GM21528 (cell line): ENCODE data around the gene PEX11A.

Experiments
- ATAC-seq: cut with Tn5 transposase; IDR thresholded peaks from one replicate; pipeline ENCODE4 v1.9.1; 2021; ENCODE audit warnings: mild to moderate bottlenecking, moderate library complexity; ENCODE audit not compliant: unreplicated experiment, low FRiP score

PEX11A gene

DNA sequence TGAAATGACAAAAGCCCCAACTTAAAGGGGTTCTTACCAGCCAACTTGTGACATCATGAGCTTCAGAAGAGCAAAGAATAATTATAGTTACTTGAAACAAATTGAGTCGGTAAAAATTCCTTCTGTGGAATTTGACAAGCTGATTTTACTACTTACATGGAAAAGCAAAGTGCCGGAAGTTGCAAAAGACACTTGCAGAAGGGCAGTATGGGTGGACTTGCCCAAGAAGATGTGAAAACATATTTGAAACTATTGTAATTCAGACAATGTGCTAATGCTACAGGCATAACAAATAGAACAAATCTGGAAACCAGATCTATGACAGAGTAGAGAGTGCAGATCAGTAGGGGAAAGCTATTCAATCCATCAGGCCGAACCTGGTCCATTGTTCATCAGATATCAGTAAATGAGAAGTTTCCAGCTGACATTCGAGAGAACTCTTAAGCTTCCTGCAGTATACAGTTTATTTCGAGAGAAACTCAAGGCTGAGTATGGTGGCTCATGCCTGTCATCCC lies 32.8 kb downstream of the PEX11A start:
- ATAC-seq = no peak

DNA sequence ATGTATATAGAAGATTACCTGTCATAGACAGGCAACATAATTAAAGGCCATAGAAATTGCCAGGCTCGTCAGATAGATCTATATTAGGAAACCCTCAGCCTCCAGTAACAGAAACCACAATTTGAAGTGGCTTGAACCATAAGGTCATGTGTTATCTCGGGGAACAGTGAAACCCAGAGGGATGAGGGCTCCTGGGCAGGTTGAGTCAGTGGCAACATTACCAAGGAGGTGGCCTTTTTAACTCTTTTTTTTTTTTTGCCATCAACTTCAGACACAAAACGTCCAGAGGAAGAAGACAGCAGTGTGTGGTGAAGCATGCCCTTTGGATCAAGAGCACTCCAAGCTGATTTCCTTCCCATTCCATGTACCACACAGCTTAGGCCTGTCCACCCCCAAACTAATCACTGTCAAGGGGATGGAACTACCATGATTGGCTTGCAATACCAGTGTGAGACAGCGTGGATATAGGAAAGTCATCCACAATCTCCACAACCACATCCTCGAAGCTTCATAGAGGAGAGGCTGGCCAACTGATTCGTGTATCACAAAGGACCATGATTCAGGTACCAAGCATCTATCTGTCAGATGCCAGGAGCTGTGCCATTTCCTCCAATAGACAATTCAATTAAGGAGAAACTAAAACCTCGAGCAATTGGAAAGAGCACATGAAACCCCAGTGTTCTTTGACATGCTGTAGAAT lies 34.3 kb downstream of the PEX11A start:
- ATAC-seq = no peak

DNA sequence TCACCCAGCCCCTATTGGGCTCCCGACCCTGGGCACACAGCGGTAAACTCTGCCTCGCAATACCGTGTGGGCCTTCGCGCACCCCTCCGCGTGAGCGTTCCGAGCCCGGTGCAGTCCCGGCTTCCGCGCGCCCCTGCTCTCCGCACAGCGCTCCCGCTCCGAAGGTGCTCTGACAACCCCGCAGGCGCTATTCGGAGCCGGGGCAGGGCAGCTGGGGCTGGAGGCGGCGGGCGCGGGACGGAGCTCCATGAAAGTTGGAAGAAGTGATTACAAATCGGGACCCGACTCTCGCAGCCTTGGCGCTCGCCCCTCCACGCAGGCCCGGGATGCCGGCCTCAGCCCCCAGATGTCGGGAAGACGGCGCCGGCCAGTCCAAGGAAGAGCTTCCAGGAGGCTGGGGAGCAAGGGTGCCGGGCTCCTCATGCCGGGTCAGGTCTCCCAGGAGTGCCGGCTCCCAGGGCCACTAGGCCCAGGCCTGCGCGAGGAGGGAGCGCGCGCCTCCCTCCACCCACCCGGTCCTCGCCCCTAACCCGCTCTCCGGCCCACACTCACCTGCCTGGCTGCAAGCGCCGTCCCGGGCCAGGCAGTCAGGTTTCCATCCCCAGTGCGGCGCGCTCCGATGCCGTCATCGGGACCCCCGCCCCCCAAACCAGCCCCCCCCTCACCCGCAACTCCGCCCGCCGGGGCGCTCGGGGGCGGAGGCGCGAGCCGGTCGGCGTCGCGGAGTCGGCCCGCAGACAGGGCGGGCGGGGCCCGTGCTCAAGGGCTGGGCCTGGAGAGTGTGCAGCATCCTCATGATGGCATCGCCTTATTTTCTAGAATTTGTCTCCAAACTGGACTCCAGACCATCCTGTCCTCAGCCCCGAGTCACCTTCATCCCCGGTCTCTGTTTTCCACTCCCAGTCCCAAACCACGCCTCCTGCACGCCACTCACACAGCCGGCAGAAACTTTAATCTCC lies 35.4 kb downstream of the PEX11A start, which contains the start of gene KIF7:
TSS of gene KIF7 (minus strand) at position 621 of the 959 bp plus-strand sequence. CDS start 2,537 bp downstream, outside the sequence.
- ATAC-seq = no peak

DNA sequence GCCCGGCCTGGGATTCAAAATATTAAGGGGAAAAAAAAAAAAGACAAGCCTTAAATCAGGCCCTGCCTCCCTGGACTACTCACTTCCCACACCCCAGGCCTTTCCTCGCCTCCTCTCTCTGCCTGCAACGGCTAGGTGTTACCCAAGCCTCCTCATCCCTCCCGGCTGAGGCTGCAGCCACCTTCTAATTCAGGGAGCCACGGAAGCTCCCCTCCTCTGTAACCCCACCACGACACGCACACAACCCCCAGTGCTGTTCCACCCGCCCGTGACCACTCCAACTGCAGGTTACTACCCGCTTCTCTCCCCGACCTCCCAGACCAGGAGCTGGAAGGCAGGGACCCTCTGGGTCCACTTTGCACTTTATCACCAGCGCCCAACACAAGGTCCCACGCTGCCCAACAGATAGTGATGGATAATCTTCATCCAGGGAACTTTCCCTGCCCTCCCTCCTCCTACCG lies 36.2 kb downstream of the PEX11A start:
- ATAC-seq = no peak

DNA sequence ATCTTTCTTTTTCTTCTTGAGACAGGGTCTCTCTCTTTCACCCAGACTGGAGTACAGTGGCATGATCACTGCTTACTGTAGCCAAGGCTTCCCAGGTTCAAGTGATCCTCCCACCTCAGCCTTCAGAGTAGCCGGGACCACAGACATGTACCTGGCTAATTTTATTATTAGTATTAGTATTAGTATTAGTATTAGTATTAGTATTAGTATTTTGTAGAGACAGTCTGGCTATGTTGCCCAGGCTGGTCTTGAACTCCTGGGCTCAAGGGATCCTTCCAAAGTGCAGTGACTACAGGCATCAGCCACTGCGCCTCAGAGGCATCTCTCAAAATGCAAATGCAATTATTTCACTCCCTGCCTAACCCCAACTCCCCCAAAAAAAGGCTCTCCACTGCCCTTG lies 37.0 kb downstream of the PEX11A start:
- ATAC-seq = no peak

DNA sequence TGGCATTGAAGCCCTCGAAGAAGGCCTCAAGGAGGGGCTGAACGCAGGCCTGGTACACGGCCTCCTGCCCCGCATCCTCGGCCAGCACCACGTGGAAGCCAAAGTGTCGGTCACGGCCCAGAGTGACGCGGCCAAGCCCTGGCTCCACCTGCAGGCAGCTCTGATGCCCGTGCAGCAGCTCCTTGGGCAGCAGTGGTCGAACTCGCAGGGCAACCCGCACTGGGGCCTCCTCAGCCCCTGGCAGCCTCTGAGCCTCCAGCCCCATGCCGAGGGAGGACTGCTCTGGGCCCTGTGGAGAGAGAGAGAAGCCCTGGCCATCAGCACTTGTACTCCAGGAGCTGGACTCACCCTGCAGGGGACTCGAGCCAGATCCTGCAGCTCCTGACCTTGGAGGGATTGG lies 37.9 kb downstream of the PEX11A start:
- ATAC-seq = no peak

DNA sequence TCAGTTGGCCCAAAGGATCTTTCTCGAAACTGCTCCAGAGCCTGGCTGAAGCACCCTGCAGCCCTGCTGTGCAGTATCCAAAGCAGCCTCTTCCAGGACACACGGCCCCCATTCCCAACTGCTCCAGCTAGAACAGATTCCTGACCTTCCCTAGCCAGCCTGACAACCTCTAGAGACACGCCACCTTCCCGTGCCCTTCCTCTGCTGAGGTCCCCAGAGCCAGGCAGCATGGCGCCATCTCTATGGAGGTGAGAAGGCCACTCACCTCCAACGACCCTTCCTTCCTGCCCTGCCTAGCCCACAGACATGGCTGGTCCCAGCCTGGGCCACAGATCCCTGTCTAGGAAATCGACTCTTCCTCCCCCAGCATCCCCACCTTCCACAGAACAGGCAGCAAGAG lies 38.4 kb downstream of the PEX11A start:
- no peak for ATAC-seq

DNA sequence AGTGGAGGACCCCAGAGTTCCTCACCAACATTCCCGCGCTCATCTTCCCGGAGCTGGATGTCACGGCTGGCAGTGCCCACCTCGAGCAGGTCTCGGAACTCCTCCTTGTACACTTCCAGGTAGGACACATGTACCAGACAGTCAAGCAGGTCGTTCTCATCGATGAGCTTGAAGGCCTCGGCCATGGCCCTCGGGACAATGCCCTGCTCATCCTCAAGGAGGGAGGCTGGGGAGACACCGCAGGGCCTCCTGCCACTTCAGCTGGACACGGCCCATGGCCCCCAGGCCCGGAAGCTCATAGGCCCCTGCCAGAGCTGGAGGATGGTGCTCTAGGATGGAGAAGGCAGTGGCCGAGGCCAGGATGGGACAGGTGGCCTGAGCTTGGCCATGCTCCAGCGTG lies 40.8 kb downstream of the PEX11A start:
- ATAC-seq = no peak

DNA sequence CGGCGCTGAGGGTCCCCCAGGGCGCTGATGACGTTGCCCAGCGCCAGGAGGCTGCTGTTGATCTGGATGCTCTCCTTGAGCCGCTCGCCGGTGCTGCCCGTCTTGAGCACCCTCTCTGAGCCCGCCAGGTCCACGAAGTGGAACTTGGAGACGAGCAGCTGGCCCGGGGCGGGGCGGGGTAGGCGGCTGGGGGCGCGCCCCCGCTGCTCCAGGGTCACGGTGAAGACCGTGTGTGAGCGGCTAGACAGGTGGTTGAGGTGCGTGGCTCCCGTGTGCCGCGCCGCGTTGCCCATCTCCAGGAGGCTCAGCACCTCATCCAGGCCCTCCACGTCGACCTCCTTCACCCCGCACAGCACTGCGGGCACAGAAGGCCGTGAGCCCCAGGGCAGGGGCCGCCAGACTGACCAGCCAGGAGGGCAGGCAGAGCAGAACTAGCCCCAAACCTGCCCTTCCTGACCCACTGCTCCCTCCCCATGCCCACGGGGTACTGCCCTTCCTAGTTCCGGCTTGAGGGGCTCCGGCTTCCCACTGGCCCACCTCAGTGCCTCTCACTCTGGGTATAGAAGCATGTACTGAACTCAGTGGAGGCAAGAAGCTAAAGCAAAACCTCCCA lies 41.4 kb downstream of the PEX11A start:
- ATAC-seq = no peak

DNA sequence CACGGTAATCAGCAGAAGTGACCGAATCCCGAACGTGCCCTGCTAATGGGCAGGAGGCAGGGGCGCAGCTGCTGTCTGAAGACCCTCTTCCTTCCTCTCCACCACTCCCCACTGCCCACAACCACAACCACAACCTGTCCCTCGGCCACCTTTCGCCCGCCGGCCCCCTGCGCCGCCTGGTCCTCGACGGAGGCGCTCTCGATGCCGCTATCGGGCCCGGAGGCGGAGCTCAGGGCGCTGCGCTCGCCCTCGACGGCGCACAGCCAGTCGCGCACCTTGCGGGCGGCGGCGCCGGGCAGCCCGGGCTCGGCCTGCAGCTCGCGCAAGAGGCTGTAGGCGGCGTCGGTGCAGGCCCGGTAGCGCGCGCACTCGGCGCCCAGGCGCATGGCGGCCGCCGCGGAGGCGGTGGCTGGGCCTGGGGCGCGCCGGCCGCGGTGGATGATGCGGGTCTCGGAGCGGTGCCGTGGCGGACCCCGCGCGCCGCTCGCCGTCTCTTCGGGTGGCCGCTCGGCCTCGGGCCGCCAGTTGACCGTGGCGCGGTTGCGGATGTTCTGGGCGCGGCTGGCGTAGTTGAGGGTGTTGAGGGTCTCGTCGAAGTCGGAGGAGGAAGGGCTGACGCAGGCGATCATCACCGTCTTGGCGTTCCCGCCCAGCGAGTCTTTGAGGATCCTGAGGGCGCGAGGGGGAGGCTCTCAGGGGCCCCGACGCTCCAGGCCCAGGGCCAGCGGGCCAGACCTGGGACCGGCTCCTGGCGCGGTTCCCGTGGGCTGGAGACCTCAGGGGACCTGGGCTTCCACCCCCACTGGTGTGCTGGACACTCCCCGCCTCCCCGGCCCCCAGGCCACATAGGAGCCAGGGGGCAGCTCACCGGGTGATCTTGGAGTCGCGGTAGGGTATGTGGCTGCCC lies 42.2 kb downstream of the PEX11A start:
- ATAC-seq = no peak

DNA sequence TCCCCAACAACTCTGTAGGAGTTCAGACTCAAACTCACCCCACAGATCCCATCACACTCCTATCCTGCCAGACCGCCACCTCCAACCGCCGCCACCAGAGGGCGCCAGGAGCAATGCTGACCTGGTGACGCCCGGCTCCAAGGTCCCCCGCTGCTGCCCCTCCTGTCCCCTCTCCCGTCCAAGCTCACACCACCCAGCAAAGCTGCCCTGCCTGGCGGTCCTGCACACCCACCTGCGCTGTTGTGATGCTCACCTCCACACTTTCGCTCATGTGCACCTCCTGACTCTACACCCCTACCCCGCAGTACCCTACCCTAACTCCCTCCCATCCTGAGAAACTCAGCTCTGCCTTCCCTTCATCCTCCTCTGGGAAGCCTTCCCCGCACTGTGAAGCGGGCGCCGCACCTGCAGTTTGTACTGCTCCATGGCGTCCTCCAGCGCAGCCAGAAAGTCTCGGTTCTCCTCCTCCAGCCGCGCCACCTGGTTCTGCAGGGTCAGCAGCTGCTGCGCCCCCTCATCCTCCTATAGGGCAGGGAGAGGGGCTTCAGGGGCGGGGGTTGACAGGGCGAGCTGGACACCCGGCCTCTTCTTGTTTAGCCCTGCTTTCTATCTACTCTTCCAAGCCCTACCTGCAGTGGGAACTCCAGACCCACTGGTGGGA lies 43.2 kb downstream of the PEX11A start:
- no peak for ATAC-seq

DNA sequence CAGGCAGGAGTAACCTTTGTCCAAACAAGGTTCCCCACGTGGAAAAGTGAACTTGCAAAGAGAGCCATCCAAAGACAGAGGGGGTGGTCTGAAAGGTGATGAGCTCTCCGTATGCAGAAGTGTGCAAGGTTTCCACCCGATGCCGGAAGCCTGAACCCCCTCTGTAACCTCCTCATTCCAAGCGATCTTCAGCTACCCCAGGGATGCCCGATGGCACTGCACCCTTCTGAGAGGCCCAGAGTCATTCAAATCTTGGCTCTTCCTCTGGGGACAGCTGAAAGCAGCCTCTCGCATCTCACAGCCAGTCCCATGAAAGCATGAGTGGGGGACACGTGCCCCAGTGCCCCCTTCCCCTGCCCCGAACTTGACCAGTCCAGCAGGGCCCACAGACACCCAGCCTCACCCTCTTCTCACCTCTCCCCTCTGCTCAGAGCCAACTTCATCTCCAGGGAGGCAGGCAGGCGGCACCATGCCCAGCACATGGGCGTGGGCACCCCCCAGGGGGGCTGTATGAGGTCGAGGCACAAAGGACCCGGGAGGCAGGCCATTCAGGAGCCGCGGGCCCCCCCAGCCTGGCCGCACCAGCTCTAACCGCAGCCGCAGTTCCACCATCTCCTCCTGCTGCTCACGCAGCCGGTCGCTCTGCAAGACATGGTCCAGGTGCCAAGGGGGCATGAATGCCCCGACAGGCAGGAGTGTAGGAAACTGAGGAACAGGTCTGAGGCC lies 44.0 kb downstream of the PEX11A start:
- ATAC-seq = no peak

DNA sequence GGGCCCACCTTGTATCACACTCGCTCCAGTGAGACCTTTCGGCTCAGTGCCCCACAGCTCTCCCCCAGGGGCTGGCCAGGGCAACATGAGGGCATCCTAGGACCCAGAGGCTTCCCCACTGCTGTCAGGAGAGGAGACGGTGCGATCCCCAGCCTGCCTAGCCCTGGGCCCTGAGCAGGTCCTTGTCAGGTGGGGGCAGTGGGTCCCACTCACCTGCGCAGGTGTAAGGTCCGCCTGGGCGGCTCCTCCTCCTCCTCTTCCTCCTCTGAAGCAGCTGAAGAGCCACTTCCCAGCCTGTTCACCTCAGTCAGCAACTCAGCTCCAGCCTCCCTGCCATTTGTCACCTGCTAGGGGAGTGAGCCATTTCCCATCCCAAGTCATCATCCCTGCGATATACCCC lies 44.9 kb downstream of the PEX11A start:
- no peak for ATAC-seq

DNA sequence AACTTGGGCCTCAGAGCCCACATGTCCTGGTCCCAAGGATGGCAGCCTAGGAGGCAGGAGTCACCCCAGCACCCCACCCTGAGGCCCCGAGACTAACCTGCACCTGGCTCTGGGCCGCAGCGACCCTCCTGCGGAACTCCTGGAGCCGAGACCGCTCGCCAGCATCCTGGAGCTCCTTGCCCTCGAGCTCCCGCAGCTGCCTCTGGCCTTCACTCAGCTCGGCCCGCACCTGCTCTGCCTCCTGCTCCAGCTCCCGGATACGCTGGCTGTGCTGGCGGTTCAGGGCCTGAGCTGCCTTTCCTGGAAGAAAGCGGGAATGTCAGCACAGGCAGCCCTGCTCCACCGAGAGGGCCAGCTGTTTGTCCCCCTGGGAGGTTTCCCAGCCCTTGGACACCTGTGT lies 48.4 kb downstream of the PEX11A start:
- no peak for ATAC-seq

DNA sequence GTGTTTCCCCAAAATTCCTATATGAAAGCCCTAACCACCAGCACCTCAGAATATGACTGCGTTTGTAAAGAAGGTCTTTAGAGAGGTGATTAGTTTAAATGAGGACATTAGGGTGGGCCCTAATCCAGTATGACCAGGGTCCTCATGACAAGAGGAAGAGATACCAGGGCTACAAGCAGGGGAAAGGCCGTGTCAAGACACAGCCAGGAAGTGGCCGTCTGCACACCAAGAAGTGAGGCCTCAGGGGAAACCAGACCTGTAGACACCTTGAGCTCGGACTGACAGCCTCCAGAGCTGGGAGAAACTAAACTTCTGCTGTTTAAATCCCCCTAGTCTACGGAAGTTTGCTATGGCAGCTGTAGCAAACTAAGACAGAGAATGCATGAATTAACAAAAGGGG lies 49.5 kb downstream of the PEX11A start:
- ATAC-seq = no peak

DNA sequence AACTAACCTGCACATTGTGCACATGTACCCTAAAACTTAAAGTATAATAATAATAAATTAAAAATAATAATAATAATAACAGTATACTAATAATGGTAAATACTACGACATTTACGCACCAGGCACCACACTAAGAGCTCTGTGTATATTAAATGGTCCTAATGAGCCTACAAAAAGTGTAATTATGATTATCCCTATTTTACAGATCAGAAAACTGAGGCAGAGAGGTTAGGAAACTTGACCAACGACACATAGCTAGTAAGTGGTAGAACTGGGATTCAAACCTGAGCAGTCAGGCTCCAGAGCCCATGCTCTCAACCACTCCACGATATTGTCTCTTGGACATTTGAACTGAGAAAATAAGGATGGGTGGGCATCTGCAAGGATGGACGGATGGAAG lies 50.3 kb downstream of the PEX11A start:
- no peak for ATAC-seq

DNA sequence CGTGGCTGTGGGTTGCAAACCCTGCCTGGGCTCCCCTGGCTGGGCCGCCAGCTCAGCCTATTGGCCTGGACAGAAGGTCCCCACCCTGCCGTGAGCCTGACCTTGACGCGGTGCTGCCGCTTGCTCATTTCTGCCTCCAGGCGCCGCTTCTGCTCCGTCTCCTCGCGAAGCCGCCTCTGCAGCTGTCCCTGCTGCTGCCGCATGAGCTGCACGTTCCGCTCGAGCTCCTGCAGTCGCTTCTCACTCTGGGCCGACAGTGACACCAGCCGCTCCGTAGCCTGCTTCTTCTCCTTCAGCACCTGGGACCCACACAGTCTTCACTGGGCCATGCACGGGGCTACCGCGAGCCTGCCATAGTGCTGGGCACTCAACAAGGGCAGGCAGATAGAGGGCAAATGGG lies 57.0 kb downstream of the PEX11A start:
- no peak for ATAC-seq

DNA sequence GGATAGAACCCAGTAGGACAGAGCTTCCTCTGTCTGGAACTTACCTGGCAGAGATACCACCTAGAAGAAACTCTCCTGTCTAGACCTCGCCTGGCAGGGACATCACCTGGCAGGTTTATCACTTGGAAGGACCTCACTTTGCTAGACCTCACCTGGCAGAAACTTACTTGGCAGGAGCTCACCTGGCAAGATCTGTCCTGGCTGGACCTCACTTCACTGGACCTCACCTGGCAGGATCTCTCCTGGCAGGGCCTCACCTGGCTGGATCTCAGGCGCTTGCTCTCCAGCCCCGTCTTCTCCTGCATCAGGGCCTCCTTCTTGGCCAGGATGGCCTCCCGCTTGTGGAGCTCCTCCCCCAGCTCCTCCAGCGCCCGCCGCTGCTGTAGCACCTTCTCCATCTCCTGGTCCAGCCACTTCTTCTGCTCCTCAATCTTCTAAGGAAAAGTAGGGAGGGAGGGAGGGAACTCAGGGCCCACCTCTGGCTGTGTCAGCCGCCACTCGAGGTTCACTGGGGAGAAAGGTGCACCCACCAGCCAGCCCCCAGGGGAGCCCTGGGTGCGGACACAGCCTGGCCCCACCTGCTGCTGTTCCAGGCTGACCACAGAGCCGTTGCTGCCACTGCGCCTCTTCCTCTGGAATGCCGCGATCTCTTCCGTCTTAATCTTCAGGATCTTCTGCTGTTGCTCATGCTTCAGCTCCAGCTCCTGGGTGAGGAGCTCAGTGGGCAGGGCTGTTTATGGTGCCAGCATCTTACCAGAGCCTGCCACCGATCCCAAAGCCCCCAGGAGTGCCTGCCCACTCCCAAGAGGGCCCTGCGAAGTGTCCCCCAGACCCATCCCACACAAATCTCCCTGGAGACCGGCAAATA lies 57.8 kb downstream of the PEX11A start:
- no peak for ATAC-seq
